SU-DHL-6 (cell line): Measurements from ENCODE around the gene PHLDB2.

Source experiments
- EZH2phosphoT487 ChIP-seq: fragments of 200-600 bp; sonication (generic), shearing (Covaris generic); conservative IDR thresholded peaks from 2 replicates; pipeline ENCODE4 v1.6.1; 2018; ENCODE audit warnings: mild to moderate bottlenecking, antibody characterized with exemption, low read length, moderate library complexity, mixed read lengths
- TF ChIP-seq, protein P1 (sequence below): fragments of 200-600 bp; sonication (generic); IDR thresholded peaks from one replicate; pipeline ENCODE4 v1.5.1; 2017; ENCODE audit warnings: antibody characterized with exemption, mild to moderate bottlenecking, low read length, moderate library complexity; ENCODE audit not compliant: insufficient read depth, poor library complexity, severe bottlenecking

DNA sequence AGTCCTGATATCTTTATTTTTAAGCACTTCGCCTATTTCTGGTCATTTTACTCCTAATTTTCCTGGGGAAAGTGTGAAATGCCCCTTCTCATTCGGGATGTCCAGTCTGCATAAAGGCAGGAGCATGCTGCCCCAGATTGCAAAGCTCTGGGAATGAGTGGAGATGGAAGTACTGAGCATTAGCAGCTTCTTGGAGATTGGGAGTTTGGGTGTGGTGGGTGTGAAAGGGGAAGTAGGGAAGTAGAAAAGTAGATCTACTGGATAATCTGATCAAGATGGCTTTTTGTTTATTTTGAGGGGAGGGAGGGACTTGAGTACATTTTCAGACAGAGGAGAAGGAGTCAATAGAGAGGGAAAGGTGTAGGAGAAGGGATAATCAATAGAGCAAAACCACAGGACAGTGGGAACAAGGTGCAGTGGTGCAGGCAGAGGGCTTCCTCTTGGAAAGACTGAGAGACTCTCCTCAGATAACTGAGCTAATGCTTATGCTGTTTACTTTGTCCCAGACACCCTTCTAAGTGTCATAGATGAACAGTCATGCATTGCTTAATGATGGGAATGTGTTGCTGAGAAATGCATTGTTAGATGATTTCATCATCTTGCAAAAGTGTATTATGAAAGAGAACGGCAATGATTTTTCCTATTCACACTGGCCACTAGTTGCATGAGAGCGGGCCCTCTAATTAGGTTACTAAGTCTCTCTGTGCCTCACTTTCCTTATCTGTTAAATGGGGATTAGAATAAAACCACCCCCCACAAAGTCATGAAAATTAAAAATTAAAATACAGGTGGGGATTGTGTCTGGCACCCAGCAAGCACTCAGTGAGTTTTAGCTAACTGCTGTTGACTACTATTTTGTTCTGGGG, 45.5 kb downstream of the PHLDB2 start:
- TF ChIP-seq, protein P1, sequence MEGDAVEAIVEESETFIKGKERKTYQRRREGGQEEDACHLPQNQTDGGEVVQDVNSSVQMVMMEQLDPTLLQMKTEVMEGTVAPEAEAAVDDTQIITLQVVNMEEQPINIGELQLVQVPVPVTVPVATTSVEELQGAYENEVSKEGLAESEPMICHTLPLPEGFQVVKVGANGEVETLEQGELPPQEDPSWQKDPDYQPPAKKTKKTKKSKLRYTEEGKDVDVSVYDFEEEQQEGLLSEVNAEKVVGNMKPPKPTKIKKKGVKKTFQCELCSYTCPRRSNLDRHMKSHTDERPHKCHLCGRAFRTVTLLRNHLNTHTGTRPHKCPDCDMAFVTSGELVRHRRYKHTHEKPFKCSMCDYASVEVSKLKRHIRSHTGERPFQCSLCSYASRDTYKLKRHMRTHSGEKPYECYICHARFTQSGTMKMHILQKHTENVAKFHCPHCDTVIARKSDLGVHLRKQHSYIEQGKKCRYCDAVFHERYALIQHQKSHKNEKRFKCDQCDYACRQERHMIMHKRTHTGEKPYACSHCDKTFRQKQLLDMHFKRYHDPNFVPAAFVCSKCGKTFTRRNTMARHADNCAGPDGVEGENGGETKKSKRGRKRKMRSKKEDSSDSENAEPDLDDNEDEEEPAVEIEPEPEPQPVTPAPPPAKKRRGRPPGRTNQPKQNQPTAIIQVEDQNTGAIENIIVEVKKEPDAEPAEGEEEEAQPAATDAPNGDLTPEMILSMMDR, result no peak
- no peak for TF ChIP-seq EZH2phosphoT487
